ENCODE measurements around the gene ARMC5. TPM values are rescaled to one million over a fixed set of nuclear protein-coding genes. Genes with fewer than 3 reads are reported as not detected.
"Not testable (repeated sequence)": the region's sequence is repeated elsewhere in the genome, so short reads cannot be mapped to it uniquely, and the experiment has no call there.

Gene ARMC5
- total RNA-seq, 1 donor from 2014 or later: 11.5 TPM

DNA sequence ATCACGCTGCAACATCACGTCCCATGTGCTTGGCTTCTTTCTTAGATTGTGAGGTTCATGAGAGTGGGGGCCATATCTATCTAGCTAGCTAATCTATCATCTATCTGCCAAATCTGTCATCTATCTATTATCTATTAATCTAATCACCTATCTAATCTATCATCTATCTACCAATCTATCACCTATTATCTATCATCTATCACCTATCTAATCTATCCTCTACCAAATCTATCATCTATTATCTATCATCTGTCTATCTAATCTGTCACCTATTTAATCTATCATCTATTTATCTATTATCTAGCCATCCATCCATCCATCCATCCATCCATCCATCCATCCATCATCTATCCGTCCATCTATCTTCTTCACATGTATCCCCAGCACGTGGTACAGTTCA lies 45.4 kb upstream of the ARMC5 start:
- FAIRE-seq: no peak
- no peak overlapping the region for H3K27ac ChIP-seq (ENCODE audit: low read depth, low read length)

DNA sequence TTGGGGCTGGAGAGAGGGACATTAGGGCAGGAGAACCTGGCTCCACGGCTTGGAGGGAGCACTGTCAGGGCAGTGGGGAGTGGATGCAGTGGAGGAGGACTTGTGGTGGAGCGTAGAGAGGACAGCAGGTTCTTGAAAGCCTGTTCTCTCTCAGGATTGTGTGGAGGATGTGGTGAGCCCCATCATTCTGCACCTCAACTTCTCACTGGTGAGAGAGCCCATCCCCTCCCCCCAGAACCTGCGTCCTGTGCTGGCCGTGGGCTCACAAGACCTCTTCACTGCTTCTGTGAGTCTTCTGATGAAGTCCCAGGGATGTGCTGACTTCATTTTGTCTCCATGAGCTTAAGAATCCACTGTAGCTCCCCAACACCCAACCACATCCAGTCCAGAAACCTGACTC lies 44.6 kb upstream of the ARMC5 start:
- no peaks in the 10 kb centered on the region for H3K9me3 ChIP-seq (ENCODE audit: insufficient read depth, low read depth, low read length)
- H2AFZ ChIP-seq (ENCODE audit: low read depth, low read length): no peak overlapping the region
- peaks cover 16% of the 10 kb centered on the region for H3K9me3 Mint-ChIP-seq (ENCODE audit: unreplicated experiment)
- DNase-seq (ENCODE audit: low read depth): no peak
- no peaks in the 10 kb centered on the region for H3K4me1 Mint-ChIP-seq (ENCODE audit: low read depth, unreplicated experiment)
- H3K27me3 Mint-ChIP-seq (ENCODE audit: low read depth, unreplicated experiment): peaks cover 57% of the 10 kb centered on the region
- H3K79me2 ChIP-seq (ENCODE audit: insufficient read depth, low read length): no peaks in the 10 kb centered on the region
- no peak overlapping the region for H3K27ac Mint-ChIP-seq (ENCODE audit: unreplicated experiment)
- peaks cover 4% of the 10 kb centered on the region for H3K36me3 Mint-ChIP-seq (ENCODE audit: low read depth, unreplicated experiment)
- no peaks in the 10 kb centered on the region for H4K20me1 ChIP-seq (ENCODE audit: insufficient read depth, low read length)
- H3K27ac ChIP-seq (ENCODE audit: low read depth, low read length): no peak overlapping the region
- H3K36me3 ChIP-seq (ENCODE audit: insufficient read depth, low read length): no peaks in the 10 kb centered on the region
- no peak overlapping the region for H3K9ac ChIP-seq (ENCODE audit: low read length)
- H3K4me3 ChIP-seq (ENCODE audit: insufficient read depth, low read depth, low read length): no peak overlapping the region
- no peaks in the 10 kb centered on the region for H3K4me1 ChIP-seq (ENCODE audit: insufficient read depth, low read length)
- no peaks in the 10 kb centered on the region for H3K27me3 ChIP-seq (ENCODE audit: insufficient read depth, low read length)
- H3K4me2 ChIP-seq (ENCODE audit: low read length): no peak overlapping the region
- no peak for FAIRE-seq
- no peak overlapping the region for H3K4me3 Mint-ChIP-seq (ENCODE audit: unreplicated experiment)
- TF ChIP-seq, protein P1, sequence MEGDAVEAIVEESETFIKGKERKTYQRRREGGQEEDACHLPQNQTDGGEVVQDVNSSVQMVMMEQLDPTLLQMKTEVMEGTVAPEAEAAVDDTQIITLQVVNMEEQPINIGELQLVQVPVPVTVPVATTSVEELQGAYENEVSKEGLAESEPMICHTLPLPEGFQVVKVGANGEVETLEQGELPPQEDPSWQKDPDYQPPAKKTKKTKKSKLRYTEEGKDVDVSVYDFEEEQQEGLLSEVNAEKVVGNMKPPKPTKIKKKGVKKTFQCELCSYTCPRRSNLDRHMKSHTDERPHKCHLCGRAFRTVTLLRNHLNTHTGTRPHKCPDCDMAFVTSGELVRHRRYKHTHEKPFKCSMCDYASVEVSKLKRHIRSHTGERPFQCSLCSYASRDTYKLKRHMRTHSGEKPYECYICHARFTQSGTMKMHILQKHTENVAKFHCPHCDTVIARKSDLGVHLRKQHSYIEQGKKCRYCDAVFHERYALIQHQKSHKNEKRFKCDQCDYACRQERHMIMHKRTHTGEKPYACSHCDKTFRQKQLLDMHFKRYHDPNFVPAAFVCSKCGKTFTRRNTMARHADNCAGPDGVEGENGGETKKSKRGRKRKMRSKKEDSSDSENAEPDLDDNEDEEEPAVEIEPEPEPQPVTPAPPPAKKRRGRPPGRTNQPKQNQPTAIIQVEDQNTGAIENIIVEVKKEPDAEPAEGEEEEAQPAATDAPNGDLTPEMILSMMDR (IDR thresholded peaks at IDR 0.05; ENCODE audit: insufficient read depth, low read depth, low read length): no peak
- TF ChIP-seq EZH2 (IDR thresholded peaks at IDR 0.05; ENCODE audit: insufficient read depth, low read length): no peak

More for the DNA sequence above, 45.4 kb upstream of the ARMC5 start:
- no peak for TF ChIP-seq EZH2 (IDR thresholded peaks at IDR 0.05; ENCODE audit: insufficient read depth, low read length)
- TF ChIP-seq, protein P1 (IDR thresholded peaks at IDR 0.05; ENCODE audit: insufficient read depth, low read depth, low read length): no peak
- Histone ChIP-seq H3K4me2 (ENCODE audit: low read length) (no peak overlapping the region), H2AFZ (ENCODE audit: low read depth, low read length) (no peak overlapping the region), H3K36me3 (ENCODE audit: insufficient read depth, low read length) (no peaks in the 10 kb centered on the region), H3K79me2 (ENCODE audit: insufficient read depth, low read length) (no peaks in the 10 kb centered on the region), H3K4me1 (ENCODE audit: insufficient read depth, low read length) (no peaks in the 10 kb centered on the region), H3K9ac (ENCODE audit: low read length) (no peak overlapping the region), H3K27me3 (ENCODE audit: insufficient read depth, low read length) (no peaks in the 10 kb centered on the region), H4K20me1 (ENCODE audit: insufficient read depth, low read length) (no peaks in the 10 kb centered on the region), H3K4me3 (ENCODE audit: insufficient read depth, low read depth, low read length) (no peak overlapping the region), H3K9me3 (ENCODE audit: insufficient read depth, low read depth, low read length) (no peaks in the 10 kb centered on the region)
- Mint-ChIP-seq H3K9me3 (ENCODE audit: unreplicated experiment) (peaks cover 16% of the 10 kb centered on the region), H3K36me3 (ENCODE audit: low read depth, unreplicated experiment) (peaks cover 4% of the 10 kb centered on the region), H3K4me1 (ENCODE audit: low read depth, unreplicated experiment) (no peaks in the 10 kb centered on the region), H3K27ac (ENCODE audit: unreplicated experiment) (no peak overlapping the region), H3K27me3 (ENCODE audit: low read depth, unreplicated experiment) (peaks cover 60% of the 10 kb centered on the region), H3K4me3 (ENCODE audit: unreplicated experiment) (no peak overlapping the region)
- no peak for DNase-seq (ENCODE audit: low read depth)

DNA sequence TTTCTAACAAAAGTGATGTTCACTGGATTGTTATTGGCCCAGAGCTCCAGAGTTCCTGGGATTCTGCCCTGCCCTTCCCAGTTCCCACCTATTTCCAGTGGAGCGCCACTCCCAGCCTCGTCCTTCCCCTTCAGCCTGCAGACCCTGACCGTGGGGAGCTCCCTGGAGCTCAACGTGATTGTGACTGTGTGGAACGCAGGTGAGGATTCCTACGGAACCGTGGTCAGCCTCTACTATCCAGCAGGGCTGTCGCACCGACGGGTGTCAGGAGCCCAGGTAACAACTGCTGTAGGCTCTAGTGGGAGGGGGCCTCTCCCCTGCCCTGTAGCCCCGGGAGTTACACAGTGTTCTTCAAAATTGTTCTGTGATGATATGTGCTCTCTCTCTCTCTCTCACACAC lies 42.9 kb upstream of the ARMC5 start:
- H3K27me3 ChIP-seq (ENCODE audit: insufficient read depth, low read length): no peaks in the 10 kb centered on the region

DNA sequence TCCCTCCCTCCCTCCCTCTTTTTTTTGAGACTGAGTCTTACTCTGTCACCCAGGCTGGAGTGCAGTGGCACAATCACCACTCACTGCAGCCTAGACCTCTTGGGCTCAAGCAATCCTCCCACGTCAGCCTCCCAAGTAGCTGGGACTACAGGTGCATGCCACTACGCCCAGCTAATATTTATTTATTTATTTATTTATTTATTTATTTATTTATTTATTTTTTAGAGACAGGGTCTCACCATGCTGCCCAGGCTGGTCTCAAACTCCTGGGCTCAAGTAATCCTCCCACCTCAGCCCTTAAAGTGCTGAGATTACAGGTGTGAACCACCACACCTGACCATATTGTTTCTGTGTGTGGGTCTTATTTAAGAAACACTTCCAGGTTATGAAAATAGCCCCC lies 42.3 kb upstream of the ARMC5 start:
- not testable (repeated sequence) for DNase-seq (ENCODE audit: low read depth); H4K20me1 ChIP-seq (ENCODE audit: insufficient read depth, low read length); H3K4me2 ChIP-seq (ENCODE audit: low read length); H3K4me3 ChIP-seq (ENCODE audit: insufficient read depth, low read depth, low read length); H3K27ac ChIP-seq (ENCODE audit: low read depth, low read length); H2AFZ ChIP-seq (ENCODE audit: low read depth, low read length); H3K9ac ChIP-seq (ENCODE audit: low read length); H3K79me2 ChIP-seq (ENCODE audit: insufficient read depth, low read length); H3K36me3 Mint-ChIP-seq (ENCODE audit: low read depth, unreplicated experiment); H3K4me1 Mint-ChIP-seq (ENCODE audit: low read depth, unreplicated experiment); H3K4me1 ChIP-seq (ENCODE audit: insufficient read depth, low read length); FAIRE-seq; H3K36me3 ChIP-seq (ENCODE audit: insufficient read depth, low read length); H3K27ac Mint-ChIP-seq (ENCODE audit: unreplicated experiment); H3K27me3 ChIP-seq (ENCODE audit: insufficient read depth, low read length); H3K9me3 ChIP-seq (ENCODE audit: insufficient read depth, low read depth, low read length); H3K4me3 Mint-ChIP-seq (ENCODE audit: unreplicated experiment)
- Mint-ChIP-seq H3K27me3 (ENCODE audit: low read depth, unreplicated experiment) (peaks cover 52% of the 10 kb centered on the region), H3K9me3 (ENCODE audit: unreplicated experiment) (peaks cover 24% of the 10 kb centered on the region)

More for the DNA sequence above, 42.9 kb upstream of the ARMC5 start:
- peaks cover 24% of the 10 kb centered on the region for H3K9me3 Mint-ChIP-seq (ENCODE audit: unreplicated experiment)
- no peak overlapping the region for H3K27ac ChIP-seq (ENCODE audit: low read depth, low read length)
- TF ChIP-seq, protein P1 (IDR thresholded peaks at IDR 0.05; ENCODE audit: insufficient read depth, low read depth, low read length): no peak
- no peak for TF ChIP-seq EZH2 (IDR thresholded peaks at IDR 0.05; ENCODE audit: insufficient read depth, low read length)
- H2AFZ ChIP-seq (ENCODE audit: low read depth, low read length): no peak overlapping the region
- no peaks in the 10 kb centered on the region for H3K4me1 Mint-ChIP-seq (ENCODE audit: low read depth, unreplicated experiment)
- no peak for DNase-seq (ENCODE audit: low read depth)
- no peaks in the 10 kb centered on the region for H3K4me1 ChIP-seq (ENCODE audit: insufficient read depth, low read length)
- H4K20me1 ChIP-seq (ENCODE audit: insufficient read depth, low read length): no peaks in the 10 kb centered on the region
- no peaks in the 10 kb centered on the region for H3K36me3 ChIP-seq (ENCODE audit: insufficient read depth, low read length)
- H3K4me3 Mint-ChIP-seq (ENCODE audit: unreplicated experiment): no peak overlapping the region
- no peak overlapping the region for H3K4me3 ChIP-seq (ENCODE audit: insufficient read depth, low read depth, low read length)
- H3K79me2 ChIP-seq (ENCODE audit: insufficient read depth, low read length): no peaks in the 10 kb centered on the region
- no peaks in the 10 kb centered on the region for H3K9me3 ChIP-seq (ENCODE audit: insufficient read depth, low read depth, low read length)
- H3K9ac ChIP-seq (ENCODE audit: low read length): no peak overlapping the region
- H3K27ac Mint-ChIP-seq (ENCODE audit: unreplicated experiment): no peak overlapping the region
- peaks cover 56% of the 10 kb centered on the region for H3K27me3 Mint-ChIP-seq (ENCODE audit: low read depth, unreplicated experiment)
- no peak overlapping the region for H3K4me2 ChIP-seq (ENCODE audit: low read length)
- peaks cover 4% of the 10 kb centered on the region for H3K36me3 Mint-ChIP-seq (ENCODE audit: low read depth, unreplicated experiment)
- no peak for FAIRE-seq
